ENCODE results near the gene PADI2.

PADI2 gene

DNA sequence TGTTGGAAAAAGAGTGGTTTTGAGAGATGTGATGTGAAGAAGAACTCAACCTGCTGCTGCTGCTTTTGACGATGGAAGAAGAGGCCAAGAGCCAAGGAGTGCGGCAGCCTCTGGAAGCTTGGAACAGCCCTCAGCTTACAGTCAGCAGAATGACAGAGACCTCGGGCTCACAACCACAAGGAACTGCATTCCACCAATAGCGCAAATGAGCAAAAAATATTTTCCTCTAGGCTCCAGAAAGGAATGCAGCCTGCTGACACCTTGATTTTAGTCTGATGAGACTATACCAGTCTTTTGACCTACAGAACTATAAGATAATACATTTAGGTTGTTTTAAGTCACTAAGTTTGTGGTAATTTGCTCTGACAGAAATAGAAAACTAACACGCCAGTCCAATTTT, 75.6 kb downstream of the PADI2 start:
- H3K4me1 ChIP-seq (ENCODE audit: control insufficient read depth, insufficient read depth, low read depth, low read length), result peaks cover 1% of the 10 kb centered on the region
- no peak for DNase-seq
- no peak overlapping the region for H3K4ac ChIP-seq (ENCODE audit: low read depth in 1 of 2, low read length in 2 of 2)
- 64% methylated on average over 3 of the region's 5 CpGs for WGBS
- no peak overlapping the region for H2BK15ac ChIP-seq (ENCODE audit: low read depth, poor library complexity, severe bottlenecking)
- no peak overlapping the region for H3K9ac ChIP-seq (ENCODE audit: low read length)
- H3K4me2 ChIP-seq (ENCODE audit: low read length, poor library complexity, severe bottlenecking), result no peak overlapping the region
- H2AFZ ChIP-seq (ENCODE audit: low read depth, low read length), result no peak overlapping the region
- H3K14ac ChIP-seq (ENCODE audit: low read length in 2 of 2), result no peak overlapping the region
- no peak overlapping the region for H2BK5ac ChIP-seq (ENCODE audit: low read depth, low read length, poor library complexity, severe bottlenecking)
- no peak overlapping the region for H3K23ac ChIP-seq (ENCODE audit: low read length in 2 of 2)
- H3K27ac ChIP-seq (ENCODE audit: low read length, poor library complexity, severe bottlenecking), result no peak overlapping the region
- H3K9me3 ChIP-seq (ENCODE audit: control insufficient read depth, low read length), result no peaks in the 10 kb centered on the region
- H2BK120ac ChIP-seq (ENCODE audit: low read depth, low read length), result no peak overlapping the region
- H3K27me3 ChIP-seq (ENCODE audit: control insufficient read depth in 1 of 2, insufficient read depth in 1 of 2, low read length in 2 of 2), result no peaks in the 10 kb centered on the region
- no peak overlapping the region for H4K8ac ChIP-seq (ENCODE audit: low read length)
- H3K18ac ChIP-seq (ENCODE audit: low read depth in 1 of 2, low read length in 2 of 2), result no peak overlapping the region
- peaks cover 32 to 60% of the 10 kb centered on the region in 2 experiments for H3K36me3 ChIP-seq (ENCODE audit: control insufficient read depth in 1 of 2, insufficient read depth in 2 of 2, low read depth in 1 of 2, low read length in 2 of 2)
- H2AK5ac ChIP-seq (ENCODE audit: low read length, severe bottlenecking), result peak overlapping the region; percentile 42
- no peak overlapping the region for H3K4me3 ChIP-seq (ENCODE audit: insufficient read depth in 1 of 2, low read depth in 1 of 2, low read length in 2 of 2)
- peaks cover 28% of the 10 kb centered on the region for H3K79me1 ChIP-seq (replicated peaks; ENCODE audit: low read length, poor library complexity, severe bottlenecking)
- no peak overlapping the region for H2BK12ac ChIP-seq (ENCODE audit: low read length in 2 of 2)
- H4K91ac ChIP-seq (ENCODE audit: low read length), result no peak overlapping the region

- H2BK5ac ChIP-seq (ENCODE audit: low read depth, low read length, poor library complexity, severe bottlenecking), result no peak overlapping the region
- H3K27ac ChIP-seq (ENCODE audit: low read length, poor library complexity, severe bottlenecking), result no peak overlapping the region
- no peak overlapping the region for H2AK5ac ChIP-seq (ENCODE audit: low read length, severe bottlenecking)
- no peak overlapping the region for H4K91ac ChIP-seq (ENCODE audit: low read length)
- no peaks in the 10 kb centered on the region for H3K9me3 ChIP-seq (ENCODE audit: control insufficient read depth, low read length)
- no peak overlapping the region for H2BK120ac ChIP-seq (ENCODE audit: low read depth, low read length)
- peaks cover 35 to 78% of the 10 kb centered on the region in 2 experiments for H3K36me3 ChIP-seq (ENCODE audit: control insufficient read depth in 1 of 2, insufficient read depth in 2 of 2, low read depth in 1 of 2, low read length in 2 of 2)
- no peak overlapping the region for H3K23ac ChIP-seq (ENCODE audit: low read length in 2 of 2)
- no peak overlapping the region for H3K4me2 ChIP-seq (ENCODE audit: low read length, poor library complexity, severe bottlenecking)
- H2BK15ac ChIP-seq (ENCODE audit: low read depth, poor library complexity, severe bottlenecking), result no peak overlapping the region
- H3K4me1 ChIP-seq (ENCODE audit: control insufficient read depth, insufficient read depth, low read depth, low read length), result peaks cover under 1% of the 10 kb centered on the region
- peaks cover 23% of the 10 kb centered on the region for H3K79me1 ChIP-seq (replicated peaks; ENCODE audit: low read length, poor library complexity, severe bottlenecking)
- H2AFZ ChIP-seq (ENCODE audit: low read depth, low read length), result no peak overlapping the region
- WGBS, result 100% methylated on average over 1 of the region's 1 CpG
- DNase-seq, result no peak
- H3K4me3 ChIP-seq (ENCODE audit: insufficient read depth in 1 of 2, low read depth in 1 of 2, low read length in 2 of 2), result no peak overlapping the region
- no peak overlapping the region for H2BK12ac ChIP-seq (ENCODE audit: low read length in 2 of 2)
- no peak overlapping the region for H3K14ac ChIP-seq (ENCODE audit: low read length in 2 of 2)
- no peak overlapping the region for H3K9ac ChIP-seq (ENCODE audit: low read length)
- H4K8ac ChIP-seq (ENCODE audit: low read length), result no peak overlapping the region
- no peaks in the 10 kb centered on the region for H3K27me3 ChIP-seq (ENCODE audit: control insufficient read depth in 1 of 2, insufficient read depth in 1 of 2, low read length in 2 of 2)
- H3K4ac ChIP-seq (ENCODE audit: low read depth in 1 of 2, low read length in 2 of 2), result no peak overlapping the region
- H3K18ac ChIP-seq (ENCODE audit: low read depth in 1 of 2, low read length in 2 of 2), result no peak overlapping the region
These were observed 79.1 kb downstream of the PADI2 start for GRCh38 chr1:17040135-17040534.

GRCh38 chr1:17039522-17039921, 79.7 kb downstream of the PADI2 start:
- H3K23ac ChIP-seq (ENCODE audit: low read length in 2 of 2), result peak overlapping the region in 1 of 2 experiments; percentile 80
- H3K18ac ChIP-seq (ENCODE audit: low read depth in 1 of 2, low read length in 2 of 2), result no peak overlapping the region
- no peaks in the 10 kb centered on the region for H3K9me3 ChIP-seq (ENCODE audit: control insufficient read depth, low read length)
- no peak overlapping the region for H4K91ac ChIP-seq (ENCODE audit: low read length)
- H4K8ac ChIP-seq (ENCODE audit: low read length), result no peak overlapping the region
- DNase-seq, result no peak
- no peak overlapping the region for H3K14ac ChIP-seq (ENCODE audit: low read length in 2 of 2)
- H3K9ac ChIP-seq (ENCODE audit: low read length), result no peak overlapping the region
- no peak overlapping the region for H3K27ac ChIP-seq (ENCODE audit: low read length, poor library complexity, severe bottlenecking)
- no peak overlapping the region for H2BK12ac ChIP-seq (ENCODE audit: low read length in 2 of 2)
- H3K4me1 ChIP-seq (ENCODE audit: control insufficient read depth, insufficient read depth, low read depth, low read length), result no peaks in the 10 kb centered on the region
- H2BK5ac ChIP-seq (ENCODE audit: low read depth, low read length, poor library complexity, severe bottlenecking), result no peak overlapping the region
- H2BK15ac ChIP-seq (ENCODE audit: low read depth, poor library complexity, severe bottlenecking), result no peak overlapping the region
- H2AFZ ChIP-seq (ENCODE audit: low read depth, low read length), result no peak overlapping the region
- no peak overlapping the region for H3K4ac ChIP-seq (ENCODE audit: low read depth in 1 of 2, low read length in 2 of 2)
- no peak overlapping the region for H3K4me2 ChIP-seq (ENCODE audit: low read length, poor library complexity, severe bottlenecking)
- H2BK120ac ChIP-seq (ENCODE audit: low read depth, low read length), result no peak overlapping the region
- H3K4me3 ChIP-seq (ENCODE audit: insufficient read depth in 1 of 2, low read depth in 1 of 2, low read length in 2 of 2), result no peak overlapping the region
- no peaks in the 10 kb centered on the region for H3K27me3 ChIP-seq (ENCODE audit: control insufficient read depth in 1 of 2, insufficient read depth in 1 of 2, low read length in 2 of 2)
- WGBS, result 88% methylated on average over 1 of the region's 2 CpGs
- H2AK5ac ChIP-seq (ENCODE audit: low read length, severe bottlenecking), result no peak overlapping the region
- H3K36me3 ChIP-seq (ENCODE audit: control insufficient read depth in 1 of 2, insufficient read depth in 2 of 2, low read depth in 1 of 2, low read length in 2 of 2), result peaks cover 35 to 78% of the 10 kb centered on the region in 2 experiments
- peaks cover 19% of the 10 kb centered on the region for H3K79me1 ChIP-seq (replicated peaks; ENCODE audit: low read length, poor library complexity, severe bottlenecking)

DNA sequence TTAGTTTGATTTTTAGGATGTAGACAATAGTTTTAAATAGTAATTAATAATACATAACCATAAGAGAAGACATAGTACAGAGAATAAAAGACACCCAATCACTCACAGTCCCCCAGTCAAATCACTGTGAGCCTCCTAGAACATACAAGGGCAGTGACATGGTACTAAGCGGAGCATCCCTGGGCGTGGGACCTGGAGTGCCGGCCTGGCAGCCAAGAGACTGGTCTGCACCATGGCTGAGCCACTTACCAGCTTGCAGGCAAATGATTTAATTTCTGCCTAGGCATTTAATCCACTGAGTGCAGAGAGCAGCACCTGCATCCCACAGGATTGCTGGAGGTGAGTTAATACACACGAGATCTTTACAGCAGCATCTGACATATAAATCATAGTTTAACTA, 85.8 kb downstream of the PADI2 start:
- Histone ChIP-seq H3K9me3 (ENCODE audit: control insufficient read depth, low read length) (no peaks in the 10 kb centered on the region), H2BK5ac (ENCODE audit: low read depth, low read length, poor library complexity, severe bottlenecking) (no peak overlapping the region)
- no peak for DNase-seq

More for the DNA sequence above, 85.8 kb downstream of the PADI2 start:
- H3K27ac ChIP-seq (ENCODE audit: low read length, poor library complexity, severe bottlenecking), result no peak overlapping the region
- no peak overlapping the region for H3K14ac ChIP-seq (ENCODE audit: low read length in 2 of 2)
- H3K4me3 ChIP-seq (ENCODE audit: insufficient read depth in 1 of 2, low read depth in 1 of 2, low read length in 2 of 2), result no peak overlapping the region
- H3K4me1 ChIP-seq (ENCODE audit: control insufficient read depth, insufficient read depth, low read depth, low read length), result no peaks in the 10 kb centered on the region
- H2AFZ ChIP-seq (ENCODE audit: low read depth, low read length), result no peak overlapping the region
- peaks cover 21% of the 10 kb centered on the region for H3K79me1 ChIP-seq (replicated peaks; ENCODE audit: low read length, poor library complexity, severe bottlenecking)
- no peak overlapping the region for H3K4ac ChIP-seq (ENCODE audit: low read depth in 1 of 2, low read length in 2 of 2)
- no peak overlapping the region for H2AK5ac ChIP-seq (ENCODE audit: low read length, severe bottlenecking)
- H3K9ac ChIP-seq (ENCODE audit: low read length), result no peak overlapping the region
- H4K8ac ChIP-seq (ENCODE audit: low read length), result no peak overlapping the region
- no peaks in the 10 kb centered on the region for H3K27me3 ChIP-seq (ENCODE audit: control insufficient read depth in 1 of 2, insufficient read depth in 1 of 2, low read length in 2 of 2)
- no peak overlapping the region for H4K91ac ChIP-seq (ENCODE audit: low read length)
- no peak overlapping the region for H3K4me2 ChIP-seq (ENCODE audit: low read length, poor library complexity, severe bottlenecking)
- no peak overlapping the region for H2BK12ac ChIP-seq (ENCODE audit: low read length in 2 of 2)
- no peak overlapping the region for H2BK15ac ChIP-seq (ENCODE audit: low read depth, poor library complexity, severe bottlenecking)
- no peak overlapping the region for H3K18ac ChIP-seq (ENCODE audit: low read depth in 1 of 2, low read length in 2 of 2)
- no peak overlapping the region for H3K23ac ChIP-seq (ENCODE audit: low read length in 2 of 2)
- H2BK120ac ChIP-seq (ENCODE audit: low read depth, low read length), result no peak overlapping the region
- 100% methylated on average over 3 of the region's 4 CpGs for WGBS
- H3K36me3 ChIP-seq (ENCODE audit: control insufficient read depth in 1 of 2, insufficient read depth in 2 of 2, low read depth in 1 of 2, low read length in 2 of 2), result peaks cover 37 to 65% of the 10 kb centered on the region in 2 experiments

Data from mesenchymal stem cell (in vitro differentiated cells and primary cell).